ENCODE data around the gene UBAP1. TPM values are rescaled to one million over a fixed set of nuclear protein-coding genes. Genes with fewer than 3 reads are reported as not detected.

The UBAP1 gene
- total and polyA plus RNA-seq, 9 of the 15 experiments (the other 6 are each of a cell fraction or from before 2014, with no cell fraction given), result 1.3 to 33.4 (median 16.5) TPM

- TF ChIP-seq ETV6 (IDR thresholded peaks at IDR 0.05; ENCODE audit: borderline replicate concordance in 1 of 2, low read depth in 2 of 2, low read length in 1 of 2), result no peak
- TF ChIP-seq ETV6 (CRISPR knock-in tag; IDR thresholded peaks at IDR 0.05; ENCODE audit: borderline replicate concordance), result no peak
- TF ChIP-seq ZKSCAN8 (CRISPR knock-in tag; IDR thresholded peaks at IDR 0.05), result no peak
- no peak for TF ChIP-seq ELF4 (CRISPR knock-in tag; IDR thresholded peaks at IDR 0.05)
- TF ChIP-seq CEBPB (tag; IDR thresholded peaks at IDR 0.05), result peak; percentile 60; the same call in 1 of the 2 replicates
- TF ChIP-seq ZNF668 (CRISPR knock-in tag; IDR thresholded peaks at IDR 0.05), result no peak
These were observed 38.0 kb upstream of the UBAP1 start (continued) for GRCh38 chr9:34140853-34141252.

- no peaks in the 10 kb centered on the region for H3K79me2 ChIP-seq (ENCODE audit: control insufficient read depth, insufficient read depth, low read length)
- no peak overlapping the region for H3K9ac ChIP-seq (ENCODE audit: insufficient read depth in 1 of 2, low read depth in 2 of 2, low read length in 2 of 2)
- no peaks in the 10 kb centered on the region for H3K9me3 ChIP-seq (replicated peaks; ENCODE audit: control insufficient read depth, insufficient read depth, low read depth, low read length)
- H3K4me1 ChIP-seq (replicated peaks in 1 of 2; ENCODE audit: control insufficient read depth in 2 of 2, insufficient read depth in 2 of 2, low read length in 2 of 2), result peaks cover 10 to 11% of the 10 kb centered on the region in 2 experiments; a peak in 3 of 5 replicates
- no peaks in the 10 kb centered on the region for H3K36me3 ChIP-seq (ENCODE audit: control insufficient read depth, insufficient read depth, low read length)
- ChIA-PET POLR2A (no interaction called here), CTCF (ENCODE audit: low intra/inter-chr PET ratio) (no interaction called here)
- BruUV-seq (replicated peaks), result no TSS peak
- TF ChIP-seq POLR3A (IDR thresholded peaks at IDR 0.05; ENCODE audit: borderline replicate concordance, extremely low read depth, insufficient read depth, insufficient read length) (no peak), MTF1 (CRISPR knock-in tag; IDR thresholded peaks at IDR 0.05; ENCODE audit: borderline replicate concordance) (no peak)
- H3K27me3 ChIP-seq (ENCODE audit: control insufficient read depth in 2 of 2, insufficient read depth in 2 of 2, low read length in 2 of 2), result no peaks in the 10 kb centered on the region
- no peak for FAIRE-seq
- intact Hi-C loops (cut with micrococcal nuclease), result no loop called here
- H3K4me2 ChIP-seq (ENCODE audit: insufficient read depth, low read length), result no peak overlapping the region
- H4K20me1 ChIP-seq (replicated peaks; ENCODE audit: control insufficient read depth, insufficient read depth, low read length), result no peaks in the 10 kb centered on the region
- peak overlapping the region; percentile 48 for H2AFZ ChIP-seq (ENCODE audit: low read depth, low read length)
- ATAC-seq, result no peak
- H3K27ac ChIP-seq (ENCODE audit: extremely low read depth, low read depth, low read length), result no peak overlapping the region
- in situ Hi-C loops (cut with MboI), result no loop called here
- no peak for DNase-seq (ENCODE audit: extremely low read depth in 1 of 4, low spot score in 3 of 4)
- no peak overlapping the region for H3K4me3 ChIP-seq
- WGBS (ENCODE audit: insufficient coverage, low coverage, missing lambda C conversion rate), result 94% methylated on average over 2 of the region's 2 CpGs
- H3K9me1 ChIP-seq (ENCODE audit: control insufficient read depth, insufficient read depth, low read length), result no peaks in the 10 kb centered on the region
These were observed 35.7 kb upstream of the UBAP1 start for GRCh38 chr9:34143116-34143515.
